Activated CD4-positive, CD25-positive, alpha-beta regulatory T cell (primary cell): ENCODE data around the gene RCOR2.
"Not testable (repeated sequence)": the region's sequence is repeated elsewhere in the genome, so short reads cannot be mapped to it uniquely, and the experiment has no call there.

ENCODE experiments used
- DNase-seq, 4 experiments: peaks; one replicate each; lab custom pipeline; 2025; lab: John Stamatoyannopoulos, UW

The RCOR2 gene

GRCh38 chr11:63876616-63877015 is 40.3 kb downstream of the RCOR2 start:
- no peak for DNase-seq

GRCh38 chr11:63875506-63876065 is 41.4 kb downstream of the RCOR2 start:
- no peak for DNase-seq

DNA sequence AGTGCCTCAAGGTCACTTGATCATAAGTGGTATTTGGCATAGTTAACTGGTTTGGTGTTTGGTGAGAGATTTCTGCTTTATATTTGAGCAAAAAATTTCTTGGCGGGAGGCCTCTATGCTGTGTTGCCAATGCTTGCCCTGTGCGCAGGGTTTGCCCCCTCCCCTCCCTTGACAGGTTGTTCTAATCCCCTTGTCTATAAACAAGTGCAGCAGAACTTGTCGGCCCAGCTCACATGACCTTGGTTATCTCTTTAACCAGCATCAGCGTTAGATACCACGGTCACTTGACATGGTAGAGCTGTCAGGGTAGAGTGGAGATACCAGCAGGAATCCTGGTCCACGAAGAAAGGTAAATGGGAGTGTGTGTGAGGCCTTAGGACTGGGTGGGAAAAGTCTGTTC is 42.5 kb downstream of the RCOR2 start:
- no peak for DNase-seq

DNA sequence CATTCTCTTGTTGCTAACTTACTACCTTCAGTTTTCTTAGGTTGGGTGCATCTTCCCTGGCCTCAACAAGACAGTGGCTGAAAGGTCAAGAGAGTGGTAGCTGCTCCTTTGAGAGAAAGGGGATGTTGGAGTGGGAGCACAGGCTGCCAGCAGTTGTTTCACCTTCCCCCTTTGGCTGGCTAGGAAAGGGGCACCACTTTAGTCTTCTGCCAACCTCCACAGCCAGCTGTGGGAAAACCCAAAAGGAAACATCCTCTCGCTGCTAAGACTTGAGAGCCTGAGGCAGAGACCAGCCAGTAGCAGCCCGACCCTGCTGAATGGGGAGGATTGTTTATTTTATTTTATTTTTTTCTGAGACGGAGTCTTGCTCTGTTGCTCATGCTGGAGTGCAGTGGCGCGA is 43.7 kb downstream of the RCOR2 start:
- no peak for DNase-seq

- DNase-seq: no peak
Observed at GRCh38 chr11:63872800-63873197, 44.2 kb downstream of the RCOR2 start.

DNA sequence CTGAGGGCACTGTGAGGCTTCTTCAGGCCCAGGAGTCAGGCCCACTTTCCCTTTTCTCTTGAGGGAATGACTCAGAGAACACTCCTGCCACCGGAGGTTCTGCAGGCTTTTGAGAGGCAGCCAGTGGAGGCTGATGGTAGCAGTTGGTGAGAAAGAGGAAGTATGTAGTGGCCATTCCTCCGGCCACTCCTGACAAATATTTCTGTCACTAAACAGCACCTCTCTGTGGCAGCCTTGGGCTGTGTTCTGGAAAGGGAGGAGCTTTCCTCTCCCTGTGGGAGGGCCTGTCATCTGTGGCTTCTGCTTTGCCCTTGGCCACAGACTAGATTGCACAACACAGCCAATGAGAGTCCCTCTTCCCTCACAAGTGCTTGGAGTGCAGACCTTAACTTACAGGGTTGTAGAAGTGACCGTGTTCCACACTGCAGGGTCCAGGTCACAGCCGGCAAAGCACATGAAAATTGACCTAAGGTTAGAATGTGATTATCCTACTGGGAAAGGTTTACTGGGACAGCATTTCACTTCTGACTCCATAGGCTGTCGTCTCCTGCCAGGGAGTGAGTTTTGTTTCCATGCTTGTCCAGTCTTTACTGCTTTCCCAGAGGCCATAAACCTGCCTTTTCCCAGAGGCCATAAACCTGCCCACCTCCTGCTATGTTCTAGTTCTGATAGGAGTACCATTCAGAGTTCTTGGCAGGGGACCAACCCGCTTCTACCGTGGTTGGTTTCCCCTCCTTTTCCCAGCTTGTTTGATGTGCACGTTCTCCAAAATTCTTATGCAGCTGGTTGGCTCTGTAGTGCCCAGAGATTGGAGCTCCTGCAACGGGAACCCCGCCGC is 44.8 kb downstream of the RCOR2 start:
- DNase-seq: no peak

DNA sequence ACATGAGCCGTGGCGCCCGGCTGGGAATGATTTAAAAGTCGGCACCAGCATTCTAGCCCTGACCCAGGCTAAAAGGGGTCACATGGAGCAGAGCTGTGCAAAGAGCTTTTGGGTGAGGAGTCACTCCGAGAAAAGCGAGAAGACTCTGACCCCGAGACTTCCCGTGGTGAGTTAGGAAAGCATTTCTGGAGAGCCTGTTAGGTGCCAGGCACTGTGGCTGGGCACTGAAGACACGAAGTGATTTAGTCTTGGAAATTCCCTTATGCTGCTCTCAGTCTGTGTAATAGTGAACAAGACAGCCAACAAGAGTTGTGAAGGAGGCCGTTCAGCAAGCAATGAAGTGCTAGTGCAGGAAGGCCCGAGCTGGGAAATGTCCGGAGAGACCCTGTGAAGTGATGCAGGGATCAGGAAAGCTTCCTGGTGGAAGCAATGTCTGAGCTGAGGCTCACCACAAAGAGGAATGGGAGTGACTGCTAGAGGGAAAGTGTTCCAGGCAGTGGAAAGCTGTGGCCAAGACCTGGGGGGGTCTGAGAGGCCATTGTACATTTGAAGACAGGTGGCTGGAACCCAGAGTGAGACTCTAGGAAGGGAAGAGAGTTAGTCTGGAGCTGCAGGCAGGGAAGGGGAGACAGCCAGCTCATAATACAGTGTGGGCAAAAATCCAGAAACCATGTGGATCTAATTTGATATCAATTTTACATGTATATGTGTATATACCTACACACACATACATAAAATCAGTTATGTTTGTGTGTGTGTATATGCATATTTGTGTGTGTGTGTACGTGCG is 46.4 kb downstream of the RCOR2 start:
- no peak for DNase-seq

- DNase-seq: peak in 1 of 4 experiments; percentile 6
Observed at GRCh38 chr11:63869683-63870082, 47.3 kb downstream of the RCOR2 start.

- no peak for DNase-seq
Observed at GRCh38 chr11:63869171-63869591, 47.8 kb downstream of the RCOR2 start.

- no peak for DNase-seq
Observed at GRCh38 chr11:63868399-63869064, 48.4 kb downstream of the RCOR2 start.

GRCh38 chr11:63867511-63867910 is 49.5 kb downstream of the RCOR2 start:
- no peak for DNase-seq

GRCh38 chr11:63866211-63866610 is 50.8 kb downstream of the RCOR2 start:
- peak; percentile 30 to 45 (median 37) for DNase-seq

- DNase-seq: not testable (repeated sequence)
Observed at GRCh38 chr11:63863620-63864019, 53.3 kb downstream of the RCOR2 start.

DNA sequence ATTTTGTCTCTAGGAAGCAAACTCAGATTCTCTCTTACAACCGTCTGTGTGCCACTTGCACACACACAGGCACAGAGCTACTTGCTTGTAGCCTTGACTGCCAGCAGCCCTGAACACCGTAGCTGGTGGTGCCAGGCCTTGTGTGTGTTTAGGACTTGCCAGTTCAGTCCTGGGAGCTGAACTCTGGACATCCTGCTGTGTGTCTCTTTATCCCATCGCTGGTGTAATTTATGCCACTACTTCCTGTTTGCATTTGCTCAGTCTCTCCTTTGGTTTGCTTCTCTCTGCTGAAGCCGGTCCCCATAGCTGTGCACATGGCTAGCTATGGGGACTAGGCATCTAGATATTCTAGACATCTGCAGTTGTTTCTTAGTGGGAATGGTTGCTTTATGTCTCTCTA is 54.0 kb downstream of the RCOR2 start:
- no peak for DNase-seq
